ES-I3 (cell line): ENCODE measurements around the gene DCPS.
"Not testable (repeated sequence)": the region's sequence is repeated elsewhere in the genome, so short reads cannot be mapped to it uniquely, and the experiment has no call there.

Source experiments
- H3K36me3 ChIP-seq: 2 replicates; pipeline ENCODE4 v1.6.1; 2013; ENCODE audit warnings: mild to moderate bottlenecking, low read length, control low read depth, moderate library complexity; ENCODE audit not compliant: insufficient read depth
- H3K4me1 ChIP-seq: 2 replicates; pipeline ENCODE4 v1.6.1; 2013; ENCODE audit warnings: mild to moderate bottlenecking, control low read depth, low read length; ENCODE audit not compliant: insufficient read depth
- H3K9ac ChIP-seq: 2 replicates; pipeline ENCODE4 v1.6.1; 2013; ENCODE audit warnings: low read depth, mild to moderate bottlenecking, low read length, moderate library complexity
- H3K9me3 ChIP-seq: 2 replicates; pipeline ENCODE4 v1.6.1; 2013; ENCODE audit warnings: mild to moderate bottlenecking, low read length, moderate library complexity; ENCODE audit not compliant: control insufficient read depth, insufficient read depth

The DCPS gene

GRCh38 chr11:126360049-126360446, 56.2 kb downstream of the DCPS start:
- Histone ChIP-seq H3K9me3 (no peaks in the 10 kb centered on the region), H3K4me1 (peaks cover 19% of the 10 kb centered on the region; the same call in 1 of the 2 replicates), H3K36me3 (no peaks in the 10 kb centered on the region), H3K9ac (no peak overlapping the region)

DNA sequence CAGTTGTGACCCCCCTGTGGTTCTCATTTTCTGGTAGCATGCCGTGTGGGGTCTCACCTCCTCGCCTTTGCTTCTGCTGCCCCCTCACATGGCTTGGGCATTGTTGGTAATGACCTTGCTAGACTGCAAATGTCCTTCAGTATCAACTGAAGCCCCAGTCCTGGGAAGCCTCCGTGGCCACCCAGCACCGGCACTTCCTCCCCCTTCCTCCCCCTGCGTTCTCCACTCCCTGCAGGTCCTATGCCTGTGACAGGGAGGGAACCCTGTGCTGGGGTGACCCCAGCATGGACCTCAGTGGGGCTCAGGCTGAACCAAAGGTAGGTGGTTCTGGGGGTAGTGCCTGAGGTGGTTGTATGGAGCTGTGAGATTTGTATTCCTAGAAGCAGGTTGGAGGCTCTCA, 57.5 kb downstream of the DCPS start:
- H3K9me3 ChIP-seq: no peaks in the 10 kb centered on the region
- no peaks in the 10 kb centered on the region for H3K36me3 ChIP-seq
- peaks cover 23% of the 10 kb centered on the region; the same call in 1 of the 2 replicates for H3K4me1 ChIP-seq
- H3K9ac ChIP-seq: no peak overlapping the region

- H3K36me3 ChIP-seq: no peaks in the 10 kb centered on the region
- H3K9ac ChIP-seq: no peak overlapping the region
- peaks cover 24% of the 10 kb centered on the region; the same call in 1 of the 2 replicates for H3K4me1 ChIP-seq
- H3K9me3 ChIP-seq: no peaks in the 10 kb centered on the region
These were observed 59.2 kb downstream of the DCPS start for GRCh38 chr11:126362879-126363655.

GRCh38 chr11:126363706-126364248, 59.9 kb downstream of the DCPS start:
- no peaks in the 10 kb centered on the region for H3K36me3 ChIP-seq
- no peak overlapping the region for H3K9ac ChIP-seq
- peaks cover 31% of the 10 kb centered on the region; the same call in 1 of the 2 replicates for H3K4me1 ChIP-seq
- H3K9me3 ChIP-seq: no peaks in the 10 kb centered on the region

GRCh38 chr11:126364735-126365134, 60.9 kb downstream of the DCPS start:
- not testable (repeated sequence) for H3K9me3 ChIP-seq, H3K9ac ChIP-seq, H3K36me3 ChIP-seq
- H3K4me1 ChIP-seq: peaks cover 28% of the 10 kb centered on the region; the same call in 1 of the 2 replicates

DNA sequence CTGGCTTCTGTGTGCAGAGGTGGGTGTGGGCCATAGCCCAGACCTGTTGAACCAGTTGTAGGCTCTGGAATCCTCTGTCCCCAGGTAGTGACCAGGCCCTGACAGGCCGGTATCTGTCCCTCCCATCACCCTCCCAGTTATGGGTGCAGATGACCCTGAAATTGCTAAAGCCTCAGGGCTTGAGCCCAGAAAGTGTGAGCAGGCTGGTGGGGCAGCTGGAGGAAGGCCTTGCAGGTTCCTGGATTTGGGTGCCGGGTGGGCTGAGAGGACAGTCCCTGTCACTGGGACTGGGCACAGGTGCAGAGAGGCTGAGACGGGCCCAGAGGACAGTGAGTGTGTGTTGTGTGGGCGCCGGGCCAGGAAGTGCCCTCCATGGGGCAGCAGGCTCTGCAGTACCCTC, 61.6 kb downstream of the DCPS start:
- not testable (repeated sequence) for H3K36me3 ChIP-seq, H3K9ac ChIP-seq, H3K9me3 ChIP-seq
- peaks cover 27% of the 10 kb centered on the region; the same call in 1 of the 2 replicates for H3K4me1 ChIP-seq

DNA sequence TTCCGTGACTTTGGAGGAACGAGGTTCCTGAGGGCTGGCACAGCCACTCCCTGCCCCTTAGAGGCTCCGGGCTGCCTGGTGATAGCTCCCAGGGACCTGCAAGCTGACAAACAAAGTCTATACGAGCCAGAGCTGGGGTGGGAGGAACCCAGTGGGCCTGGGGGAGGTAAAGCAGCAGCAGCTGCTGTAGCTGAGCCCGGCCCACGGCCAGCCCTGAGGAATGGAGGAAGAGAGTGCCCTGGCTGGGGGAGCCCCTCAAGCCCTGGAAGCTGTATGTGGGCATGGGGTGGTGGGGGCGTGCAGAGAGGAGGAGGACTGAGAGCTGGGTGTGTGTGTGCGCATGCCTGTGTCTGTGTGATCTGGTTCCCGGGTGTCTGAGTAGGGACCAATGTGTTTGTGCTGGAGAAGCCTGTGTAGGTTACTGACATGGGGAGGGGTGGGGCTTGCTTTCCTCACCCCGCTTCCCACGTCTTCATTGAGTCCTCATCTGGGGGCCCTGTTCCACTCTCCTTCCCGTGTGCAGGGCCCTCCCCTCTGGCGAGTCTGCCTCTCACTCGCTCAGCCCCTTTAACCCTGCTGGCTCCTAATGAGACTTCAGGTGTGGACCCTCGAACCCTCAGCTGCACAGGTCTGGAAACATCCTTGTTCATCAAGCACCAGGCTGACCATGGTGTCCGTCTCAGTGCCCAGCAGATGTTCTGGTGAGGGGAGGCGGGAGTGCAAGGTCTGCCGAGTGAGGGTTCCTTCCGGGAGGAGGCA, 62.4 kb downstream of the DCPS start:
- Histone ChIP-seq H3K4me1 (peaks cover 22% of the 10 kb centered on the region; the same call in 1 of the 2 replicates), H3K9me3 (no peaks in the 10 kb centered on the region), H3K36me3 (no peaks in the 10 kb centered on the region), H3K9ac (no peak overlapping the region)

- peaks cover 22% of the 10 kb centered on the region; the same call in 1 of the 2 replicates for H3K4me1 ChIP-seq
- not testable (repeated sequence) for H3K36me3 ChIP-seq, H3K9me3 ChIP-seq, H3K9ac ChIP-seq
These were observed 63.2 kb downstream of the DCPS start for GRCh38 chr11:126366823-126367654.

DNA sequence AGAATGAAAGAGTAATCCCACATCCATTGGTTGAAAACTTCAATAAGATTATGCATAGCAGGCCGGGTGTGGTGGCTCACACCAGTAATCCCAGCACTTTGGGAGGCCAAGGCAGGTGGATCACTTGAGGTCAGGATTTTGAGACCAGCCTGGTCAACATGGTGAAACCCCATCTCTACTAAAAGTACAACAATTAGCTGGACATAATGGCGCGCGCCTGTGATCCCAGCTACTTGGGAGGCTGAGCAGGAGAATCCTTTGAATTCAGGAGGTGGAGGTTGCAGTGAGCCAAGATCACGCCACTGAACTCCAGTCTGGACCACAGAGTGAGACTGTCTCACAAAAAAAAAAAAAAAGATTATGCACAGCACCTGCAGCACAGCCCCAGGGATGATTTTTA, 63.9 kb downstream of the DCPS start:
- H3K9me3 ChIP-seq, H3K36me3 ChIP-seq, H3K9ac ChIP-seq: not testable (repeated sequence)
- H3K4me1 ChIP-seq: peaks cover 22% of the 10 kb centered on the region; the same call in 1 of the 2 replicates

GRCh38 chr11:126368336-126369119, 64.7 kb downstream of the DCPS start:
- H3K9ac ChIP-seq, H3K36me3 ChIP-seq, H3K9me3 ChIP-seq: not testable (repeated sequence)
- peaks cover 16% of the 10 kb centered on the region; the same call in 1 of the 2 replicates for H3K4me1 ChIP-seq

DNA sequence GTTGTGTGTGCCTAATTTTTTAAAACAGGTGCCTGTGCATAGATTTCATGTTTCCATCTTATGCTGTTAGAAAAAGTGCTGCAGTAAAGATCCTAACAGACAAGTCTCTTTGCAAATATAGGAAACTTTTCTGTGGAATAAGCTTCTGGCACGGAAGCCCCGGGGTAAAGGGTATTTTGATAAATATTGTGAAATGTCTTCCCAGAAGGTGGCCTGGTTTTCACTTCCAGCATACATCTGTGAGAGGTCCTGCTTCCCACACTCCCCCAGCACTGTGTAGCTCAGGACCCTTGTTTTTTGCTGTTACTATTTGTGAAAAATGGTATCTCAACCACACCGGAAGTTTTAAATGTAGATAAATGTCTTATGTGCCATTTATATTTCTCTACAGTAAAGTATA, 66.2 kb downstream of the DCPS start:
- H3K36me3 ChIP-seq: no peaks in the 10 kb centered on the region

GRCh38 chr11:126371595-126371994, 67.7 kb downstream of the DCPS start:
- Histone ChIP-seq H3K9me3 (no peaks in the 10 kb centered on the region), H3K4me1 (peaks cover 11% of the 10 kb centered on the region; the same call in 1 of the 2 replicates), H3K36me3 (no peaks in the 10 kb centered on the region), H3K9ac (no peak overlapping the region)

More for the DNA sequence above, 66.2 kb downstream of the DCPS start:
- Histone ChIP-seq H3K9ac (no peak overlapping the region), H3K9me3 (no peaks in the 10 kb centered on the region), H3K4me1 (peaks cover 16% of the 10 kb centered on the region; the same call in 1 of the 2 replicates)

GRCh38 chr11:126373389-126374066, 69.7 kb downstream of the DCPS start:
- not testable (repeated sequence) for H3K36me3 ChIP-seq, H3K9ac ChIP-seq

More at GRCh38 chr11:126373389-126374066, 69.7 kb downstream of the DCPS start:
- not testable (repeated sequence) for H3K9me3 ChIP-seq, H3K4me1 ChIP-seq
